Astrocyte (in vitro differentiated cells and primary cell): ENCODE measurements around the gene POLR3F. TPM values are rescaled to one million over a fixed set of nuclear protein-coding genes. Genes with fewer than 3 reads are reported as not detected.
A peak's percentile ranks its signal among the peaks of the same experiment; 100 is the strongest.
"Not testable (repeated sequence)": the region's sequence is repeated elsewhere in the genome, so short reads cannot be mapped to it uniquely, and the experiment has no call there.

Experiments used
- DNase-seq: peaks from one replicate; pipeline ENCODE4 v3.0.0-alpha.2; 2010; ENCODE audit warnings: low read depth
- FAIRE-seq: peaks from 2 replicates; lab custom pipeline; 2011; peaks lifted over from hg19 to GRCh38; lab: Jason Lieb, UNC
- H2AFZ ChIP-seq: 2 replicates; pipeline ENCODE4 v1.6.0; 2012; ENCODE audit warnings: low read depth, low read length, inconsistent platforms
- H3K27ac ChIP-seq: 2 replicates; pipeline ENCODE4 v1.5.1; 2011; ENCODE audit warnings: low read depth, low read length, inconsistent platforms
- H3K27me3 ChIP-seq: 2 replicates; pipeline ENCODE4 v1.6.0; 2011; ENCODE audit warnings: low read length, inconsistent platforms; ENCODE audit not compliant: insufficient read depth
- H3K36me3 ChIP-seq: 2 replicates; pipeline ENCODE4 v1.5.1; 2011; ENCODE audit warnings: low read length, inconsistent platforms; ENCODE audit not compliant: insufficient read depth
- H3K4me1 ChIP-seq: 2 replicates; pipeline ENCODE4 v1.5.1; 2011; ENCODE audit warnings: low read length, inconsistent platforms; ENCODE audit not compliant: insufficient read depth
- H3K4me2 ChIP-seq: 2 replicates; pipeline ENCODE4 v1.6.0; 2012; ENCODE audit warnings: low read length, inconsistent platforms
- H3K4me3 ChIP-seq: 2 replicates; pipeline ENCODE4 v1.5.1; 2011; ENCODE audit warnings: low read depth, mild to moderate bottlenecking, low read length, inconsistent platforms; ENCODE audit not compliant: insufficient read depth
- H3K79me2 ChIP-seq: 2 replicates; pipeline ENCODE4 v1.6.0; 2012; ENCODE audit warnings: mild to moderate bottlenecking, low read length, inconsistent platforms; ENCODE audit not compliant: insufficient read depth
- H3K9ac ChIP-seq: 2 replicates; pipeline ENCODE4 v1.6.0; 2012; ENCODE audit warnings: mild to moderate bottlenecking, low read length, inconsistent platforms
- H3K9me3 ChIP-seq: 2 replicates; pipeline ENCODE4 v1.5.1; 2012; ENCODE audit warnings: low read depth, mild to moderate bottlenecking, low read length, inconsistent platforms; ENCODE audit not compliant: insufficient read depth
- H4K20me1 ChIP-seq: 2 replicates; pipeline ENCODE4 v1.6.0; 2012; ENCODE audit warnings: low read length, inconsistent platforms; ENCODE audit not compliant: insufficient read depth
- H3K27ac Mint-ChIP-seq: one replicate; pipeline ENCODE4 v1.8.0; 2021; ENCODE audit warnings: mild to moderate bottlenecking, mixed read lengths; ENCODE audit not compliant: unreplicated experiment
- H3K27me3 Mint-ChIP-seq: one replicate; pipeline ENCODE4 v1.8.0; 2021; ENCODE audit warnings: low read depth, mixed read lengths; ENCODE audit not compliant: unreplicated experiment
- H3K36me3 Mint-ChIP-seq: one replicate; pipeline ENCODE4 v1.8.0; 2021; ENCODE audit warnings: low read depth, mixed read lengths; ENCODE audit not compliant: unreplicated experiment
- H3K4me1 Mint-ChIP-seq: one replicate; pipeline ENCODE4 v1.8.0; 2021; ENCODE audit warnings: low read depth, mixed read lengths; ENCODE audit not compliant: unreplicated experiment
- H3K4me3 Mint-ChIP-seq: one replicate; pipeline ENCODE4 v1.8.0; 2021; ENCODE audit warnings: mild to moderate bottlenecking, moderate library complexity, mixed read lengths; ENCODE audit not compliant: unreplicated experiment
- H3K9me3 Mint-ChIP-seq: one replicate; pipeline ENCODE4 v1.8.0; 2021; ENCODE audit warnings: mild to moderate bottlenecking, mixed read lengths; ENCODE audit not compliant: unreplicated experiment
- CTCF ChIP-seq: IDR thresholded peaks from 2 replicates; pipeline ENCODE4 v1.5.1; 2011; ENCODE audit warnings: low read depth, mild to moderate bottlenecking, inconsistent platforms, low read length, moderate library complexity; ENCODE audit not compliant: insufficient read depth
- EZH2 ChIP-seq: IDR thresholded peaks from 2 replicates; pipeline ENCODE4 v1.6.1; 2012; ENCODE audit warnings: mild to moderate bottlenecking, low read length, inconsistent platforms; ENCODE audit not compliant: insufficient read depth
- total RNA-seq: library from RNA; stranded (reverse); gene quantifications from 2 replicates; pipeline ENCODE4 v1.2.1, GENCODE V29; 2021

POLR3F gene
- total RNA-seq, 1 donor from 2014 or later, result 12.8 TPM

GRCh38 chr20:18496740-18497592, 29.8 kb downstream of the POLR3F start, which contains the start of gene RBBP9:
Gene RBBP9, minus strand, starts transcription at chr20:18497225. Its CDS starts 58 bp downstream, at chr20:18497167.
- Histone ChIP-seq H2AFZ (peak within 1 kb of the TSS; percentile 95), H3K4me1 (peaks cover 6% of the 10 kb centered on the region), H3K27ac (peak within 1 kb of the TSS; percentile 39), H4K20me1 (no peaks in the 10 kb centered on the region), H3K36me3 (peaks cover 3% of the 10 kb centered on the region), H3K9ac (peak within 1 kb of the TSS; percentile 88), H3K27me3 (no peaks in the 10 kb centered on the region), H3K79me2 (peaks cover 9% of the 10 kb centered on the region), H3K4me3 (peak within 1 kb of the TSS; percentile 89), H3K9me3 (no peaks in the 10 kb centered on the region), H3K4me2 (peak within 1 kb of the TSS; percentile 89)
- Mint-ChIP-seq H3K36me3 (peaks cover 2% of the 10 kb centered on the region), H3K4me3 (peak within 1 kb of the TSS; percentile 95), H3K27me3 (no peaks in the 10 kb centered on the region), H3K27ac (peak within 1 kb of the TSS; percentile 58), H3K9me3 (no peaks in the 10 kb centered on the region), H3K4me1 (no peaks in the 10 kb centered on the region)
- FAIRE-seq, result no peak
- DNase-seq, result peak; percentile 64
- TF ChIP-seq EZH2, result no peak
- no peak for TF ChIP-seq CTCF

DNA sequence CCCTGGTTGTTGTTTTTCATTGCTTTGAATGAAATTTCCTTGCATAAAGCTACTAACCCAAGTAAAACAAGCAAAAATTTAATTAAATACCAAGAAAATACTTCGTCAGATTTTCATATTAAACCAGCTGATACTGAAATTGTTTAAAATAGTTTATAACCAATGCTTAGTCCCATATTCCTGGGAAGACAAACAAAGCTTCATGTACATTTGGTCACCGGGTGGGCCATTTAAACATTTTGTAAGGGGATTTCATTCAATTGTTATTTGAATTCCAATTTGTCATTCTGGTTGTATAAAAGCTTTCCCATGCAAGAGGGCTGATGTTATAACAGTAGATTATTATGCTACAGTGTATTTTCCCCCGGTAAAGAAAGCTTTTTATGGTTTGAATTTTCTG, 30.4 kb downstream of the POLR3F start:
- Histone ChIP-seq H3K4me1 (peaks cover 6% of the 10 kb centered on the region), H2AFZ (peak overlapping the region; percentile 6), H3K9me3 (no peaks in the 10 kb centered on the region), H3K79me2 (peaks cover 9% of the 10 kb centered on the region), H3K27ac (no peak overlapping the region), H3K36me3 (peaks cover 3% of the 10 kb centered on the region), H3K4me3 (no peak overlapping the region), H4K20me1 (no peaks in the 10 kb centered on the region), H3K4me2 (peak overlapping the region; percentile 89), H3K9ac (peak overlapping the region; percentile 88), H3K27me3 (peaks cover 2% of the 10 kb centered on the region)
- FAIRE-seq (no peak), DNase-seq (no peak)
- Mint-ChIP-seq H3K27ac (no peak overlapping the region), H3K36me3 (peaks cover 2% of the 10 kb centered on the region), H3K4me1 (no peaks in the 10 kb centered on the region), H3K27me3 (no peaks in the 10 kb centered on the region), H3K9me3 (no peaks in the 10 kb centered on the region), H3K4me3 (peak overlapping the region; percentile 95)
- TF ChIP-seq CTCF, result no peak
- TF ChIP-seq EZH2, result no peak

DNA sequence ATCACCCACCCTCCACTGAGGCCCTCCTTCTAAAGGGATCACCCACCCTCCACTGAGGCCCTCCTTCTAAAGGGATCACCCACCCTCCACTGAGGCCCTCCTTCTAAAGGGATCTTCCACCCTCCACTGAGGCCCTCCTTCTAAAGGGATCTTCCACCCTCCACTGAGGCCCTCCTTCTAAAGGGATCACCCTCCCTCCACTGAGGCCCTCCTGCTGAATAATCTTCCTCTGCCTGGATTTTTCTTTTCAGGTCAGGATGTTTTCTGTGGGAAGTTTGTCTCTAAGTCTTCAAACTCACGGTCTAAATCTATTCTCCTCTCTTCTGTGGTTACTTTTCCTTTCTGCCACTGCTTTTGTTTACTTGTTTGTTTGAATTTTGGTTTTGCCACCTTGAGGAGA, 34.5 kb downstream of the POLR3F start:
- not testable (repeated sequence) for H3K4me3 Mint-ChIP-seq, H3K9ac ChIP-seq, H3K9me3 Mint-ChIP-seq, H3K4me3 ChIP-seq, H3K27ac Mint-ChIP-seq, H3K4me1 ChIP-seq, H4K20me1 ChIP-seq, DNase-seq, H3K9me3 ChIP-seq, H3K4me1 Mint-ChIP-seq, H2AFZ ChIP-seq, H3K27ac ChIP-seq, H3K27me3 Mint-ChIP-seq, H3K27me3 ChIP-seq, H3K4me2 ChIP-seq, FAIRE-seq, H3K36me3 Mint-ChIP-seq, H3K36me3 ChIP-seq, H3K79me2 ChIP-seq
